Ovary (tissue), 9 donors: ENCODE data around the gene ANKRD52. TPM values are rescaled to one million over a fixed set of nuclear protein-coding genes. Genes with fewer than 3 reads are reported as not detected.

ENCODE experiments used
- DNase-seq, 5 donors: peaks; one replicate each; pipeline ENCODE4 v3.0.0-alpha.2; 2019 to 2020
- H3K27ac ChIP-seq, 2 donors: fragments of 200-600 bp; one replicate each; pipeline versions ENCODE4 v1.5.1 to v1.8.0; 2019 to 2022
- H3K27me3 ChIP-seq: fragments of 200-600 bp; one replicate; pipeline ENCODE4 v1.8.0; 2022
- H3K36me3 ChIP-seq: fragments of 200-600 bp; sonication (generic); one replicate; pipeline ENCODE4 v1.5.1; 2019
- H3K4me1 ChIP-seq: one replicate; pipeline ENCODE4 v1.8.1; 2013; ENCODE audit warnings: mild to moderate bottlenecking, moderate library complexity; ENCODE audit not compliant: insufficient read depth
- H3K4me3 ChIP-seq: fragments of 200-600 bp; sonication (generic); one replicate; pipeline ENCODE4 v1.5.1; 2017
- H3K9me3 ChIP-seq, 2 donors: fragments of 200-600 bp in 1 of 2; sonication (generic) in 1 of 2; one replicate each; pipeline versions ENCODE4 v1.5.1 to v1.8.1; 2013 to 2019; ENCODE audit warnings: mild to moderate bottlenecking in 1 of 2, moderate library complexity in 1 of 2
- EP300 ChIP-seq: sonication (generic); formaldehyde crosslinking; IDR thresholded peaks from one replicate; pipeline ENCODE4 v1.6.1; 2017; ENCODE audit warnings: antibody characterized with exemption
- POLR2A ChIP-seq: fragments of 450-650 bp; IDR thresholded peaks from one replicate; pipeline ENCODE4 v1.6.1; 2017; ENCODE audit warnings: antibody characterized with exemption, mild to moderate bottlenecking, moderate library complexity
- WGBS, 3 donors: extraction: QIAGEN DNeasy Blood & Tissue Kit in 1 of 3; methylation state at CpG; one replicate each; pipeline versions ENCODE4 v1.1.5 to v1.1.7; 2013 to 2017; 5-methylcytosine and 5-hydroxymethylcytosine counted together
- intact Hi-C, 4 donors: fragments of 100-400 bp; cut with DNase I; formaldehyde crosslinking; loops; one replicate each; pipeline versions ENCODE4 v1.11.0 to v1.15.1; 2022 to 2023
- polyA plus RNA-seq, 2 donors: library from polyadenylated mRNA; stranded (reverse); fragments of 200-250 nt in 1 of 2; fragments of 350-450 nt in 1 of 2; fragmentation: Illumina TruSeq in 1 of 2; extraction: RNeasy Lipid Tissue Mini Kit (QIAGEN cat#74804) in 1 of 2; gene quantifications; one replicate each; pipeline ENCODE4 v1.2.3, GENCODE V29; 2013 to 2014
- total RNA-seq, 7 donors: library from RNA; depleted of rRNA in 2 of 7; stranded (reverse); fragments of >200 nt in 2 of 7; fragmentation: NEBNext Ultra II Directional in 3 of 7; extraction: Animal tissue kit (Norgen Biotek cat#: 25700) in 3 of 7; gene quantifications; one replicate each; pipeline versions ENCODE4 v1.1.0 to v1.2.4, GENCODE V29; 2016 to 2023
- TF ChIP-seq, protein P1 (sequence below), 3 donors: fragments of 450-650 bp in 2 of 3; fragments of 200-600 bp in 1 of 3; IDR thresholded peaks; one replicate each; pipeline versions ENCODE4 v1.5.1 to v1.8.0; 2016 to 2022; ENCODE audit warnings: antibody characterized with exemption in 3 of 3, mild to moderate bottlenecking in 1 of 3
- donor health status: DM: no; HTN: no; CAD: no; lungs with moderate emphysema.
- donor health status: DM: no; HTN: no; CAD: no.
- donor health status: Bipolar disorder and iron deficiency.
- donor health status: DM: yes; HTN: yes; CAD: no.
- donor health status: DM: no; HTN: no; CAD: no.
- donor health status: DM: yes; HTN: yes; CAD: no.

The ANKRD52 gene
- total and polyA plus RNA-seq, 9 donors: 9.1 to 37.7 (median 26.2) TPM

DNA sequence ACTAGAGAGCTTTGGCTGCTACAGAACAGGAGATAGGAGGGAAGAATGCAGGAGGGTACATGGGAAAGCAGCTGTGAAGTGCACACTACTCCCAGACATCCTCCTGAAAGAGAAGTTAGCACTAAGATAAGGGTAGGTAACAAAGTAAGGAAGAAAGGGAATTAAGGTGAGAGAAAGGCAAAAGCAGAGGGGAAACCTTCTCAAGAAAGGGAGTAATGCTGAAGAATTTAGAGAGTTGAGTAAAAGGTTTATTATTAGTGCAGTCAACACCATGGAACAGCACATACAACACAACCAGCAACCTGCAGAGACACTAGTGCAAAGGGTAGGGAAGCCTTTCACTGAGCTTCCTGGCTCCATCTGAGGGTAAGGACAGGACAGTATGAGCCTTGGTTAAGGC, 53.9 kb downstream of the ANKRD52 start:
- no peaks in the 10 kb centered on the region for H3K27me3 ChIP-seq
- TF ChIP-seq POLR2A (no peak), EP300 (no peak)
- TF ChIP-seq, protein P1, sequence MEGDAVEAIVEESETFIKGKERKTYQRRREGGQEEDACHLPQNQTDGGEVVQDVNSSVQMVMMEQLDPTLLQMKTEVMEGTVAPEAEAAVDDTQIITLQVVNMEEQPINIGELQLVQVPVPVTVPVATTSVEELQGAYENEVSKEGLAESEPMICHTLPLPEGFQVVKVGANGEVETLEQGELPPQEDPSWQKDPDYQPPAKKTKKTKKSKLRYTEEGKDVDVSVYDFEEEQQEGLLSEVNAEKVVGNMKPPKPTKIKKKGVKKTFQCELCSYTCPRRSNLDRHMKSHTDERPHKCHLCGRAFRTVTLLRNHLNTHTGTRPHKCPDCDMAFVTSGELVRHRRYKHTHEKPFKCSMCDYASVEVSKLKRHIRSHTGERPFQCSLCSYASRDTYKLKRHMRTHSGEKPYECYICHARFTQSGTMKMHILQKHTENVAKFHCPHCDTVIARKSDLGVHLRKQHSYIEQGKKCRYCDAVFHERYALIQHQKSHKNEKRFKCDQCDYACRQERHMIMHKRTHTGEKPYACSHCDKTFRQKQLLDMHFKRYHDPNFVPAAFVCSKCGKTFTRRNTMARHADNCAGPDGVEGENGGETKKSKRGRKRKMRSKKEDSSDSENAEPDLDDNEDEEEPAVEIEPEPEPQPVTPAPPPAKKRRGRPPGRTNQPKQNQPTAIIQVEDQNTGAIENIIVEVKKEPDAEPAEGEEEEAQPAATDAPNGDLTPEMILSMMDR (IDR thresholded peaks at IDR 0.05): no peak
- no peaks in the 10 kb centered on the region for H3K9me3 ChIP-seq
- intact Hi-C loops: no loop called here
- H3K27ac ChIP-seq: no peak overlapping the region
- H3K4me1 ChIP-seq: no peaks in the 10 kb centered on the region
- H3K36me3 ChIP-seq: no peaks in the 10 kb centered on the region
- no peak for DNase-seq
- H3K4me3 ChIP-seq: no peak overlapping the region

GRCh38 chr12:56202838-56203237, 55.3 kb downstream of the ANKRD52 start:
- WGBS, 3 donors: 41 to 47% (median 42%) methylated on average over 2 of the region's 2 CpGs

GRCh38 chr12:56202366-56202765, 55.8 kb downstream of the ANKRD52 start:
- intact Hi-C loops: no loop called here
- Histone ChIP-seq H3K4me1 (no peaks in the 10 kb centered on the region), H3K4me3 (no peak overlapping the region), H3K27me3 (no peaks in the 10 kb centered on the region), H3K36me3 (no peaks in the 10 kb centered on the region), H3K27ac (no peak overlapping the region), H3K9me3 (no peaks in the 10 kb centered on the region)
- DNase-seq: no peak
- no peak for TF ChIP-seq EP300
- no peak for TF ChIP-seq POLR2A
- TF ChIP-seq, protein P1 (IDR thresholded peaks at IDR 0.05): no peak
- 33 to 45% (median 44%) methylated on average over 1 of the region's 1 CpG for WGBS, 3 donors

More at GRCh38 chr12:56202838-56203237, 55.3 kb downstream of the ANKRD52 start:
- intact Hi-C loops: no loop called here
- Histone ChIP-seq H3K4me1 (no peaks in the 10 kb centered on the region), H3K9me3 (no peaks in the 10 kb centered on the region), H3K4me3 (no peak overlapping the region), H3K27me3 (no peaks in the 10 kb centered on the region), H3K27ac (no peak overlapping the region), H3K36me3 (no peaks in the 10 kb centered on the region)
- no peak for DNase-seq
- TF ChIP-seq EP300: no peak
- TF ChIP-seq, protein P1 (IDR thresholded peaks at IDR 0.05): no peak
- no peak for TF ChIP-seq POLR2A

- Histone ChIP-seq H3K36me3 (no peaks in the 10 kb centered on the region), H3K27me3 (no peaks in the 10 kb centered on the region), H3K27ac (no peak overlapping the region), H3K4me3 (no peak overlapping the region), H3K9me3 (no peaks in the 10 kb centered on the region), H3K4me1 (peaks cover 1% of the 10 kb centered on the region)
- intact Hi-C loops: loop anchor here in 1 of 4 donors (10.0 kb wide), 2 partner anchors 96 to 266 kb away; partner anchors contain the start of gene SPRYD4
- TF ChIP-seq EP300 (no peak), POLR2A (no peak)
- TF ChIP-seq, protein P1 (IDR thresholded peaks at IDR 0.05): no peak
- DNase-seq: no peak
- 9 to 14% (median 12%) methylated on average over 1 of the region's 1 CpG for WGBS, 3 donors
These were observed 59.3 kb downstream of the ANKRD52 start for GRCh38 chr12:56198836-56199235.
